ENCODE results near the gene USP22. TPM values are rescaled to one million over a fixed set of nuclear protein-coding genes. Genes with fewer than 3 reads are reported as not detected.

Gene USP22
- total RNA-seq, 4 donors from 2014 or later = 101 to 128 (median 104) TPM

- ATAC-seq = no peak
- 61% methylated on average over 5 of the region's 10 CpGs; no CpG with 5 or more reads in 1 of the 2 donors for WGBS, 2 donors (ENCODE audit: low coverage in 1 of 2)
- H3K27ac ChIP-seq = peak overlapping the region; percentile 18 to 80 (median 68)
- no peaks in the 10 kb centered on the region for H3K9me3 ChIP-seq
- no peaks in the 10 kb centered on the region for H3K27me3 ChIP-seq
- TF ChIP-seq POLR2AphosphoS5 (IDR thresholded peaks at IDR 0.05) = no peak
- TF ChIP-seq POLR2A (IDR thresholded peaks at IDR 0.05) = no peak
- TF ChIP-seq EP300 (IDR thresholded peaks at IDR 0.05) = no peak
- no peak for TF ChIP-seq CTCF (IDR thresholded peaks at IDR 0.05)
- peaks cover 0 to 73% of the 10 kb centered on the region in 2 donors for H3K36me3 ChIP-seq
- peaks cover 12 to 99% (median 20%) of the 10 kb centered on the region in 3 donors for H3K4me1 ChIP-seq
- H3K4me3 ChIP-seq = no peak overlapping the region
These were observed 22.2 kb downstream of the USP22 start for GRCh38 chr17:21020622-21021021.

DNA sequence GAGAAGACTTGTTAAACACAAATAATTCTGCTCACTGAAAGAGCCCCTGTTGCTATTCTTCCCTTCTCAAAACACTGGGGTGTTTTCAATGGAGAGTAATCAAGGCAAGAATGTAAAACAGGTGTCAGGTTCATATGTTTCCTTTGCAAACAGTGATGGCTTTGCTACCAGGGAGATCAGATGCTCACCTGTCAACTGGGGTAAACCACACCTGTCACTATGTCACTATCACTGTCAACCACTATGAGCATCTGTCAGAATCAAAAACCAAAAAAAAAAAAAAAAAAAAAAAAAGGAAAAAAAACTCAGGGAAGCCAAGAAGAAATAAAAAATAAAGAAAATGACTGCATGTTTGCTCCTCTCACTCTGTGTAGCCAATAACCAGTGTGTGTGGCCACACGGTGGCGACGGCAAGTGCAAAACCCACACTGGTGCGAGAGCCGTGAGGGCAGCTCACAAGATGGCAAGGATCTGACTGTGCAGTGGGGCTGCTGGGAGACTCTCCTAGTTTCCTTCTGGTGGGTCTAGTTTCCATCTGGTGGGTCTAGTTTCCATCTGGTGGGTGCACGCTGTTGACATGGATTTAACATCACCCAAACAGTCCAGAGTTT, 22.7 kb downstream of the USP22 start:
- TF ChIP-seq POLR2AphosphoS5 (IDR thresholded peaks at IDR 0.05) = no peak
- peak in 3 of 4 experiments; percentile 46 to 59 (median 57) for TF ChIP-seq CTCF (IDR thresholded peaks at IDR 0.05)
- no peak for TF ChIP-seq POLR2A (IDR thresholded peaks at IDR 0.05)
- TF ChIP-seq EP300 (IDR thresholded peaks at IDR 0.05) = no peak
- Histone ChIP-seq H3K4me3 (no peak overlapping the region), H3K27ac (peak overlapping the region; percentile 52 to 80 (median 68)), H3K36me3 (peaks cover 0 to 75% of the 10 kb centered on the region in 2 donors), H3K27me3 (no peaks in the 10 kb centered on the region), H3K9me3 (no peaks in the 10 kb centered on the region), H3K4me1 (peaks cover 12 to 99% (median 20%) of the 10 kb centered on the region in 3 donors)
- WGBS, 2 donors (ENCODE audit: low coverage in 1 of 2) = 17 to 31% methylated on average over 4 to 5 of the region's 6 CpGs
- peak; percentile 58 for ATAC-seq

- no peaks in the 10 kb centered on the region for H3K9me3 ChIP-seq
- peak; percentile 87 for ATAC-seq
- peaks cover 5 to 99% (median 19%) of the 10 kb centered on the region in 3 donors for H3K4me1 ChIP-seq
- TF ChIP-seq POLR2A (IDR thresholded peaks at IDR 0.05) (no peak), EP300 (IDR thresholded peaks at IDR 0.05) (no peak), POLR2AphosphoS5 (IDR thresholded peaks at IDR 0.05) (peak; percentile 48)
- H3K27ac ChIP-seq = peak overlapping the region; percentile 52 to 80 (median 68)
- no peaks in the 10 kb centered on the region for H3K27me3 ChIP-seq
- no peak overlapping the region for H3K4me3 ChIP-seq
- H3K36me3 ChIP-seq = peaks cover 0 to 79% of the 10 kb centered on the region in 2 donors
- 46 to 53% methylated on average over 7 of the region's 9 CpGs for WGBS, 2 donors (ENCODE audit: low coverage in 1 of 2)
These were observed 23.9 kb downstream of the USP22 start for GRCh38 chr17:21018894-21019293.

- Histone ChIP-seq H3K4me3 (no peak overlapping the region), H3K9me3 (no peaks in the 10 kb centered on the region), H3K36me3 (peaks cover 0 to 89% of the 10 kb centered on the region in 2 donors), H3K4me1 (peaks cover 5 to 99% (median 14%) of the 10 kb centered on the region in 3 donors), H3K27me3 (no peaks in the 10 kb centered on the region), H3K27ac (peak overlapping the region in 3 of 4 donors; percentile 52 to 80 (median 73))
- ATAC-seq = no peak
- TF ChIP-seq EP300 (IDR thresholded peaks at IDR 0.05) (no peak), POLR2AphosphoS5 (IDR thresholded peaks at IDR 0.05) (no peak), CTCF (IDR thresholded peaks at IDR 0.05) (no peak), POLR2A (IDR thresholded peaks at IDR 0.05) (no peak)
- WGBS, 2 donors (ENCODE audit: low coverage in 1 of 2) = 73 to 86% methylated on average over 6 to 7 of the region's 10 CpGs
These were observed 24.9 kb downstream of the USP22 start for GRCh38 chr17:21017861-21018260.

DNA sequence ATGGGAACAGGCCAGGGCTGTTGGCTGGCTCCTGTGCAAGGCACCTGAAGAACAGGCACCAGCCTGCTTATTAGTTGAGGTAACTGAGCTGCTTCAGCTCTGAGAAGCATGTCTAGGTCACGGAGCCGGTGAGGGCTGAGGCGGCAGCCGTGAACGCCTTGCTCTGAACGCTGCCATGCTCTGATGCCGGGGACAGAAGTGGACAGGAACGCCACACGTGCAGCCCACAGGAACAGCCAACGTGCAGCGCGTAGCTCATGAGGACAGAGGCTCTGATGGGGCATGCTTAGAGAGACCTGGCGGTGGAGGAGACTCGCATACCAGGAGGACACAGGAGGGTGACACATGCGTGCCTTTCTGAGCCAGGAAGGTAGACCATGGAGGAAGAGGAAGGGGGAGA, 25.6 kb downstream of the USP22 start:
- ATAC-seq = no peak
- no peaks in the 10 kb centered on the region for H3K9me3 ChIP-seq
- peaks cover 5 to 99% (median 14%) of the 10 kb centered on the region in 3 donors for H3K4me1 ChIP-seq
- peaks cover 0 to 95% of the 10 kb centered on the region in 2 donors for H3K36me3 ChIP-seq
- peak overlapping the region in 2 of 4 donors; percentile 34 to 80 for H3K27ac ChIP-seq
- no peak overlapping the region for H3K4me3 ChIP-seq
- H3K27me3 ChIP-seq = no peaks in the 10 kb centered on the region
- TF ChIP-seq CTCF (IDR thresholded peaks at IDR 0.05) (no peak), POLR2A (IDR thresholded peaks at IDR 0.05) (no peak), EP300 (IDR thresholded peaks at IDR 0.05) (no peak), POLR2AphosphoS5 (IDR thresholded peaks at IDR 0.05) (no peak)
- 58% methylated on average over 1 of the region's 15 CpGs; no CpG with 5 or more reads in 1 of the 2 donors for WGBS, 2 donors (ENCODE audit: low coverage in 1 of 2)

Measured in gastroesophageal sphincter (tissue), 4 donors.